NCI-H2107 (cell line): ENCODE measurements around the gene MACC1.
"Not testable (repeated sequence)": the region's sequence is repeated elsewhere in the genome, so short reads cannot be mapped to it uniquely, and the experiment has no call there.

ENCODE experiments used
- DNase-seq: peaks from one replicate; lab custom pipeline; 2025; lab: John Stamatoyannopoulos, UW

MACC1 gene

GRCh38 chr7:20207811-20208210, 9.4 kb downstream of the MACC1 start:
- not testable (repeated sequence) for DNase-seq

GRCh38 chr7:20206104-20206896, 10.9 kb downstream of the MACC1 start:
- no peak for DNase-seq

GRCh38 chr7:20203316-20203715, 13.9 kb downstream of the MACC1 start:
- no peak for DNase-seq

- no peak for DNase-seq
These were observed 15.8 kb downstream of the MACC1 start for GRCh38 chr7:20201380-20201779.

- no peak for DNase-seq
These were observed 16.2 kb downstream of the MACC1 start for GRCh38 chr7:20200971-20201370.

DNA sequence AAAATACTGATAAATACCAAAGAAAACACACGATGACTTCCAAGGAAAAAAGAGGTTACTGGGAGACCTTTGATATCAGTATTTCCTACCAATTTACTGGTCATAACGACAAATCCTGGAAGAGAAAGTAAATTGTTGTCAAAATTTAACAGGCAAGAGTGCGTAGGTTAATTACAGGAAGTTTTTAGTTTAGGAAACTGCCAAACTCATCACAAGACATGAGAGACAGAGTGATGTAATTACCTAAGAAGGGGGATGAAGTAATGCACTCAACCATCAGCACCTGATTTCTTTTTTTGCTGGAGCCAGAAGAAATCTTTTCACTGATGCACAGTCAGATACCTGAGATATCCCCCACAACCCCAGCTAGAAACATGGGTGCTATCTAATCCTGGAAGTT, 16.8 kb downstream of the MACC1 start:
- no peak for DNase-seq

GRCh38 chr7:20199015-20199737, 18.0 kb downstream of the MACC1 start:
- peak; percentile 30 for DNase-seq

DNA sequence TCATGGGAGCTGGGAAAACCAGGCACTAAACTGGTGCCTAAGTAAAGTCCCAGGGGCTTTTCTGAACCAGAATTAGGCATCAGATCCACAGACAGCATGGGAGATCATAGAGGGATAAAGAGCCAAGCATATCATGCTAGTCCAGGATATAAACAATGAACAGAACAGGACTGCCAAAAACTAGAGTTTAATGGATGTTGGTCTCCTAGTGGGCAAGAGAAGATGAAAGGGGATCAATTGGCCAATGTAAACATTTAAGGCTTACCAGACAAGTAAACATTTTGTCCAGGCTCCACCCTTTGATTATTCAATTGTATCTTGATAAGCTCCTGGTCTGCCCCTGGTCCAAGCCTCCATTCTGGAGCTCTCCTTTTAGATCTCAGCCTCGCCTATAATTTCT, 18.9 kb downstream of the MACC1 start:
- DNase-seq = no peak

GRCh38 chr7:20197837-20198236, 19.3 kb downstream of the MACC1 start:
- no peak for DNase-seq

DNA sequence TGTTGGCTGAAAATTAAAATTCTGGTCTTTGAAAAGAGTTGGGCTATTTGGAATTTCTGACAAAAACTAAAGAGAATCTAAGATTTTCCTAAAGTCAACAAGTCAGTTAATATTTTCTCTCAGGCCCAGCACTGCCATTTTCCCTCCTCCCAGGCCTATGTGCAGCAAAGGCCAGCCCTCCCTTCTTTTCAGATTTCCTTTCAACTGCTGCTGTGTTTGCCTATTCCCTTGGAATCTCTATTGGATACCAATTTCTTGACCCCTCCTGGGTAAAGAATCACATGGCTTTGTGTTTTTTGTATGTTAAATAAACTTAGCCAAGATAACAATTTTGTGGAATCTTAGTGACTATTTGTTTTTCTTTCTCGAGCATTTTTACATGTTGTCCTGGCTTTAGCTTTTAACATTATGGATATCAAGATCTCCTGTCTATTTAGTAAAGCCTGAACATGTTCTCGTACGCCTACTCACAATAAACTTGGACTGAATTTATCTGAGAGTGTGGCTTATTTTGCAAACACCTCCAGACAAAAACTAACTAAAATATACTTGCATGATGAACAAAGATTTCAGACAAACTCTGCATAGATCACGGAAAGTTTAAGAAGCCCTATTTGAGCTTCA, 19.9 kb downstream of the MACC1 start:
- DNase-seq = no peak

- DNase-seq = no peak
These were observed 22.7 kb downstream of the MACC1 start for GRCh38 chr7:20194343-20194995.

DNA sequence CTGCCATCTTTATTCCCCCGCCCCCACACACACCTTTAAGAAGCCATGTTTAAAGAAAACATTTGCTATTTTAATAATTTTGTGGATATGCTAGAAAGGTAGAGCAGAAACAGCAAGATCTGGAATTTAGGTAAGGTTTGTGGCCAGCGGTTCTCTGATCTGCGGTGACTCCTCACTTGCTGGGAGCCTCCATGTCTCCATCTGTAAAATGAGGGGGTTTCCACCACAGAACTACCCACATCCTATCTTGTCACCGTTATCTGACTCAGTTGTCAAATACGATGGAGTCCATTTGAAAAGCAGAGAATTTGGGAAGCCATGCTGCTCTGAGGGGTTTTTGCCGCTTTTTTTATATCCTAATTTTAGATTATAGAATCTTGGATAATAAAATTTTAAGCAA, 23.3 kb downstream of the MACC1 start:
- no peak for DNase-seq

DNA sequence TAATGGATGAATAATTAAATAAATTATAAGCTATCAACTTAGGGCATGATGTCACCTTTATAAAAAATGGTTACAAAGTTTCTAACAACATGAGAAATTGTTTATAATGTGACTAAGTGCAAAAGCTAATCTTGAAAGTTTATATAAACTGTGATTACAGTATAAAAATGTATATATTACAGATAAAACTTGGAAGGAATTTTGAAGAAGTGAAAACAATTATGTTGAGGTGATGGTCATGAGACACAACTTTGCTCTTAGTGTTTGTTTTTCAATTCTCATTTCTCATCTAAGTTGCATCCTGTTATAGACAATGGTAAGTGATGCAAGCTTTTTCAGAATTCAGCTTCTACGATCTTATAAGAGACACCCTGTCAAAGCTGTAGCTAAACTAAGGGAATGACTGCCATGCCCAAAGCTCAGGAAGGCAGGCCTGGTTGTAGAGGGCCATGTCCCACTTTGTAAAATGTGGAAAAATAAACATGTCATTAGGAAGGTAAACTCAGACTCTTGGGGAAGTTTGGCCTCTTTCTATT, 23.9 kb downstream of the MACC1 start:
- no peak for DNase-seq

DNA sequence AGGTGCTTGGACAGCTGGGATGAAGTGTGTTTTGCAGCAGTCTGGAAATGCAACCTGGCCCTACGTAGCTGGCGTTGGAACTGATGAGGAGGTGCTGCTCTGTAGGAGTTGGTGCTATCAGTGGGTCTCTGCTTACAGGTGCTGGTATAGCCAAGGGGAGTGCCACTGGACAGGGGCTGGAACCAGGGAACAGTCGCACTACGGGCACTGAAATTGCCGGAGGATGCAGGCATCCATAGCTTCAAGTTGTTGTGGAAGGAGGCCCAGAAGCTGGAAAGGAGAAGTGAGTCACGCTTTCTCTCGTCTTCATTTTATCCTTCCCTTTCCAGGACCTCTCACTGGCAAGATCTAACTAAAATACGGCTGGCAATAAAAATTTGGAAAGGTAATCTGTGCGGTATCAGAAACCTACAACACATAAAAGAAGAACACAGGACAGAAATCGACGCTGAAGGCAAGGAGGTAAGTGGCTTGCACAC, 25.8 kb downstream of the MACC1 start:
- DNase-seq = no peak

GRCh38 chr7:20190560-20191390, 26.4 kb downstream of the MACC1 start:
- DNase-seq = no peak

GRCh38 chr7:20189852-20190251, 27.3 kb downstream of the MACC1 start:
- no peak for DNase-seq

- no peak for DNase-seq
These were observed 28.6 kb downstream of the MACC1 start for GRCh38 chr7:20188567-20188966.

- not testable (repeated sequence) for DNase-seq
These were observed 29.3 kb downstream of the MACC1 start for GRCh38 chr7:20187850-20188249.

DNA sequence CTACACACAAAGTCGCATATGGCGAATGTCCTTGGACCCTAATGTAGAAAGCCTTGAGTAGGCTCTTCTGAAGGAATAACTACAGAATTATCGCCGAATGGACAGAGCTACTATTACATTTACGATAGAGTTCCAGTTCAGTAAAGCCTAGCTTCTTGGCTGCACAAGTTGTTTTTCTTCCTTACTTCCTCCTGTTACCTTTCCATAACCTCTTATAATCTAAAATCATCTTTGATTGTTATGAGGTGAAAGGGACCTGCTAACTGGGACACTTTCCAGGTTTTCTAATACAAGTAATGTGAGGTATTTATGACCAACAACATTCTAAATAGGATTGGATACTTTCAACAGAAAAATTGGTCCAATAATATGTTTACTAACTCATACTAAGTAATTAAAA, 31.2 kb downstream of the MACC1 start:
- no peak for DNase-seq

DNA sequence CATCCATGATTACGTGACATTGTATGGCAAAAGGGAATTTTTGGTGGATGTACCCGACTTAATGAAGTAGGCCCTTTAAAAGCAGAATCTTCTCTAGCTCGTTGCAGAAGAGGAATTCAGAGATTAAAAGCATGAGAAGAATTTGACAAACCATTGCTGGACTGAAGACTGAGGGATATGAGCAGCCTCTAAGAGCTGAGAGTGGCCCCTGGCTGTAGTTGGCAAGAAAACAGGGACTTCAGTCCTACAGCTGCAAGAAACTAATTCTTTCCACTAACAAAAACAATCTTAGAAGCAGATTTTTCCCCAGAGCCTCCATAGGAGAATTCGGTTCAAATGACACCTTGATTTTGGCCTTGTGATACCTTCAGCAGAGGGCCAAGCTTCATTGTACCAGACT, 34.1 kb downstream of the MACC1 start:
- DNase-seq = no peak

DNA sequence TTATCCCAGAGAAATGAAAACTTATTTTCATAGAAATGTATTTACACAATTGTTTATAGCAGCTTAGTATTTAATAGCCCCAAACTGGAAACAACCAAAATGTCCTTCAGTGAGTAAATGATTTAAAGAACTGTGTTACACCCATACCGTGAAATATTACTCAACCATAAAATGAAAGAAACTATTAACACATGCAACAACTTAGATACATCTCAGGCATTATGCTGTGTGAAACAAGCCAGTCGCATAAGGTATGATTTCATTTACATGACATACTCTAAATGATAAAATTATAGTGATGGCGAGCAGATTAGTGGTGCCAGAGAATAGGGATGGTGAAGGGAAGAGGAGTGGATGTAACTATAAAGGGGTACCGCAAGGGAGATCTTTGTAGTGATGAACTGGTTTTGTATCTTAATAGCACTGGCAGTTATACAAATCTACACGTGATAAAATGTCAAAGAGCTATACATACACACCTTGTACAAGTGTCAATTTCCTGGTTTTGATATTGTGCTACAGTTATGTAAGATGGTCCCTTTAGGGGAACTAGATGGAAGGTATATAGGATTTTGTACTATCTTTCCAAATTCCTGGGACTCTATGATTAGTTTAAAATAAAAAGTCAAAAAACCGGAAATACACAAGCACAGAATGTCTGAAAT, 40.5 kb downstream of the MACC1 start:
- DNase-seq = no peak
